GM23338 (cell line): Measurements from ENCODE around the gene PCGF3. TPM values are rescaled to one million over a fixed set of nuclear protein-coding genes. Genes with fewer than 3 reads are reported as not detected.

ENCODE experiments used
- ATAC-seq: fragments of 200-7000 bp; cut with Tn5 transposase; 3 replicates; pipeline ENCODE4 v1.9.1; 2020
- DNase-seq: peaks from one replicate; pipeline ENCODE4 v3.0.0-alpha.2; 2015; ENCODE audit warnings: low spot score
- H2AFZ ChIP-seq: fragments of 200-600 bp; sonication (generic); 2 replicates; pipeline ENCODE4 v1.8.0; 2016; ENCODE audit warnings: antibody characterized with exemption, mild to moderate bottlenecking, moderate library complexity
- H3F3A ChIP-seq: fragments of 200-600 bp; sonication (generic); replicated peaks from 2 replicates; pipeline ENCODE4 v1.8.0; 2017; ENCODE audit warnings: antibody characterized with exemption, mixed run types, low read depth
- H3K27ac ChIP-seq: fragments of 200-600 bp; sonication (generic); 2 replicates; pipeline ENCODE4 v1.6.1; 2016; ENCODE audit warnings: low read depth
- H3K27me3 ChIP-seq: fragments of 200-600 bp; sonication (generic); 2 replicates; pipeline ENCODE4 v1.8.0; 2016; ENCODE audit warnings: mild to moderate bottlenecking, mixed run types, moderate library complexity; ENCODE audit not compliant: insufficient read depth
- H3K36me3 ChIP-seq: fragments of 200-600 bp; sonication (generic); 2 replicates; pipeline ENCODE4 v1.8.0; 2016; ENCODE audit warnings: mild to moderate bottlenecking; ENCODE audit not compliant: insufficient read depth
- H3K4me1 ChIP-seq: fragments of 200-600 bp; sonication (generic); 2 replicates; pipeline ENCODE4 v1.8.0; 2016; ENCODE audit warnings: mild to moderate bottlenecking, moderate library complexity; ENCODE audit not compliant: insufficient read depth
- H3K4me2 ChIP-seq: fragments of 200-600 bp; sonication (generic); 2 replicates; pipeline ENCODE4 v1.7.1; 2017; ENCODE audit warnings: mixed run types
- H3K4me3 ChIP-seq: fragments of 200-600 bp; sonication (generic); 2 replicates; pipeline ENCODE4 v1.6.1; 2016; ENCODE audit warnings: mixed run types
- H3K79me2 ChIP-seq: fragments of 200-600 bp; sonication (generic); replicated peaks from 2 replicates; pipeline ENCODE4 v1.8.0; 2017; ENCODE audit warnings: mild to moderate bottlenecking; ENCODE audit not compliant: insufficient read depth
- H3K9me2 ChIP-seq: fragments of 200-600 bp; sonication (generic); 2 replicates; pipeline ENCODE4 v1.8.0; 2017; ENCODE audit not compliant: insufficient read depth
- H4K20me1 ChIP-seq: fragments of 200-600 bp; sonication (generic); replicated peaks from 2 replicates; pipeline ENCODE4 v1.8.0; 2017; ENCODE audit warnings: mild to moderate bottlenecking; ENCODE audit not compliant: insufficient read depth
- H3K27ac Mint-ChIP-seq: 2 replicates; pipeline ENCODE4 v1.8.0; 2020; ENCODE audit warnings: inconsistent platforms, mild to moderate bottlenecking, moderate library complexity, mixed read lengths
- H3K27me3 Mint-ChIP-seq: 3 replicates; pipeline ENCODE4 v1.8.0; 2022; ENCODE audit warnings: low read depth, mild to moderate bottlenecking, moderate library complexity, mixed read lengths, inconsistent platforms; ENCODE audit not compliant: insufficient read depth, poor library complexity
- H3K36me3 Mint-ChIP-seq: 3 replicates; pipeline ENCODE4 v1.8.0; 2021; ENCODE audit warnings: low read depth, mild to moderate bottlenecking, inconsistent platforms, moderate library complexity, mixed read lengths
- H3K4me1 Mint-ChIP-seq: 3 replicates; pipeline ENCODE4 v1.8.0; 2020; ENCODE audit warnings: mild to moderate bottlenecking, inconsistent platforms, mixed read lengths
- H3K4me3 Mint-ChIP-seq: 3 replicates; pipeline ENCODE4 v1.8.0; 2021; ENCODE audit warnings: moderate library complexity, mild to moderate bottlenecking, inconsistent platforms, mixed read lengths
- H3K9me3 Mint-ChIP-seq: 3 replicates; pipeline ENCODE4 v1.8.0; 2020; ENCODE audit warnings: moderate library complexity, mild to moderate bottlenecking, inconsistent platforms, mixed read lengths
- CREB1 ChIP-seq: fragments of 250-450 bp; sonication (Bioruptor Pico); IDR thresholded peaks from 2 replicates; pipeline ENCODE4 v1.5.0; 2020; ENCODE audit warnings: low read depth, mild to moderate bottlenecking, moderate library complexity
- CTCF ChIP-seq, 2 experiments: fragments of 200-600 bp in 1 of 2; sonication (generic) in 1 of 2; conservative IDR thresholded peaks; 2 replicates each; pipeline versions ENCODE4 v1.5.1 to v1.6.1; 2016 to 2017; ENCODE audit warnings: antibody characterized with exemption in 2 of 2, low read depth in 2 of 2, mild to moderate bottlenecking in 2 of 2, moderate library complexity in 1 of 2
- ETS1 ChIP-seq: IDR thresholded peaks from 2 replicates; pipeline ENCODE4 v1.6.1; 2016; ENCODE audit warnings: antibody characterized with exemption
- EZH2 ChIP-seq: fragments of 200-600 bp; sonication (generic); IDR thresholded peaks from one replicate; pipeline ENCODE4 v1.8.0; 2017; ENCODE audit warnings: antibody characterized with exemption, mild to moderate bottlenecking, low read depth; ENCODE audit not compliant: unreplicated experiment
- EZH2phosphoT487 ChIP-seq: fragments of 200-600 bp; sonication (generic); IDR thresholded peaks from one replicate; pipeline ENCODE4 v1.8.1; 2018; ENCODE audit warnings: antibody characterized with exemption; ENCODE audit not compliant: unreplicated experiment
- JUNB ChIP-seq: IDR thresholded peaks from one replicate; pipeline ENCODE4 v1.6.1; 2016; ENCODE audit warnings: antibody characterized with exemption; ENCODE audit not compliant: unreplicated experiment
- NANOG ChIP-seq: IDR thresholded peaks from 2 replicates; pipeline ENCODE4 v1.6.1; 2016; ENCODE audit warnings: antibody characterized with exemption, borderline replicate concordance
- POLR2AphosphoS5 ChIP-seq: IDR thresholded peaks from 2 replicates; pipeline ENCODE4 v1.6.1; 2016; ENCODE audit warnings: antibody characterized with exemption, low read depth
- ZNF114 ChIP-seq: fragments of 250-450 bp; sonication (Bioruptor Pico); IDR thresholded peaks from 2 replicates; pipeline ENCODE4 v1.5.0; 2020; ENCODE audit warnings: mild to moderate bottlenecking, moderate library complexity
- ZNF331 ChIP-seq: fragments of 250-450 bp; sonication (Bioruptor Pico); IDR thresholded peaks from 2 replicates; pipeline ENCODE4 v1.5.0; 2020; ENCODE audit warnings: low read depth, mild to moderate bottlenecking, moderate library complexity
- ZNF462 ChIP-seq: fragments of 250-450 bp; sonication (Bioruptor Pico); IDR thresholded peaks from 2 replicates; pipeline ENCODE4 v1.5.0; 2020; ENCODE audit warnings: mild to moderate bottlenecking, moderate library complexity
- polyA plus RNA-seq: library from polyadenylated mRNA; unstranded; fragments of >200 nt; fragmentation: Nextera tagmentation; extraction: Ambion mirVana; gene quantifications from 2 replicates; pipeline ENCODE4 v1.2.1, GENCODE V29; 2016
- total RNA-seq: library from RNA; depleted of rRNA; stranded (reverse); fragments of >200 nt; shearing (Covaris generic); gene quantifications from 2 replicates; pipeline ENCODE4 v1.2.3, GENCODE V29; 2014

PCGF3 gene
- total and polyA plus RNA-seq, 2 experiments from 2014 or later, result 33.1 to 49.0 TPM

GRCh38 chr4:815464-816146, 110.0 kb downstream of the PCGF3 start (continued):
- TF ChIP-seq ZNF462, result no peak

- H3K36me3 ChIP-seq, result no peaks in the 10 kb centered on the region
- H3K27me3 ChIP-seq, result peaks cover 44% of the 10 kb centered on the region
- no peaks in the 10 kb centered on the region for H3K79me2 ChIP-seq
- H3K9me2 ChIP-seq, result no peaks in the 10 kb centered on the region
- Mint-ChIP-seq H3K27me3 (peaks cover 67% of the 10 kb centered on the region), H3K36me3 (no peaks in the 10 kb centered on the region; the same call in 2 of the 3 replicates), H3K9me3 (no peaks in the 10 kb centered on the region), H3K4me3 (no peak overlapping the region), H3K27ac (no peak overlapping the region), H3K4me1 (no peaks in the 10 kb centered on the region)
- no peak overlapping the region for H3K4me3 ChIP-seq
- no peaks in the 10 kb centered on the region for H3K4me1 ChIP-seq
- H2AFZ ChIP-seq, result no peak overlapping the region
- H3F3A ChIP-seq, result no peaks in the 10 kb centered on the region
- no peak for ATAC-seq
- DNase-seq, result no peak
- H3K27ac ChIP-seq, result no peak overlapping the region
- H4K20me1 ChIP-seq, result no peaks in the 10 kb centered on the region
- no peak overlapping the region for H3K4me2 ChIP-seq
- TF ChIP-seq JUNB, result no peak
- no peak for TF ChIP-seq ZNF114 (CRISPR knock-in tag)
- TF ChIP-seq ZNF331 (CRISPR knock-in tag), result no peak
- no peak for TF ChIP-seq NANOG
- TF ChIP-seq ETS1, result no peak
- TF ChIP-seq POLR2AphosphoS5, result no peak
- no peak for TF ChIP-seq EZH2phosphoT487
- no peak for TF ChIP-seq EZH2
- no peak for TF ChIP-seq CREB1
- no peak for TF ChIP-seq CTCF (conservative IDR thresholded peaks at IDR 0.05; ENCODE audit: low read depth in 2 of 2)
Measured at GRCh38 chr4:818106-818921, 112.7 kb downstream of the PCGF3 start.
